Retinal pigment epithelial cell (primary cell): Measurements from ENCODE around the gene DNAJC18.

Source experiments
- DNase-seq: peaks from one replicate; pipeline ENCODE4 v3.0.0-alpha.2; 2010; ENCODE audit warnings: low read depth
- H3K4me3 ChIP-seq: 2 replicates; pipeline ENCODE4 v1.5.1; 2011; ENCODE audit warnings: mild to moderate bottlenecking, low read length, control low read depth, moderate library complexity
- TF ChIP-seq, protein P1 (sequence below): conservative IDR thresholded peaks from 2 replicates; pipeline ENCODE4 v1.5.1; 2011; ENCODE audit warnings: low read depth, low read length, control low read depth, inconsistent platforms

Gene DNAJC18

DNA sequence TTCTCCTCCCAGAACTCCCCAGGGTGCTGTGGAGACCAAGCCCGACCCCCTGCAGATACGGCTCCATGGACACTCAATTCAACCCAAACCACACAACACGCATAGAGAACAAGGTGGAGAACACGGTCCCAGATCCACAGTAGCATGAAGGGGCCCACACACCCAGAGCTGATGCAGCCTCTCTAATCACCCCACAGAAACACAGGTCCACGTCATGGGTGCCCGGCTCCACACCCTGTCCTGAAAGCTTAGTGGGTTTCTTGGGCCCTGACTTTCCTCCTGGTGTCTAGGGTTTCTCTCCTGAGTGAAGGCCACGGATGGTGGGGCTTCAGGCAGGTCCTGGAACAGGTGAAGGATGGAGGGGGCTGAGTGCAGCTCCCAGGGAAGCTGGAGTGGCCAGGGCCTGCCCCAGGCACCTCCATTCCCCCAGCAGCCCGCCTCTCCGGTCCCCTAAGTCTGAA lies 54.7 kb downstream of the DNAJC18 start:
- TF ChIP-seq, protein P1, sequence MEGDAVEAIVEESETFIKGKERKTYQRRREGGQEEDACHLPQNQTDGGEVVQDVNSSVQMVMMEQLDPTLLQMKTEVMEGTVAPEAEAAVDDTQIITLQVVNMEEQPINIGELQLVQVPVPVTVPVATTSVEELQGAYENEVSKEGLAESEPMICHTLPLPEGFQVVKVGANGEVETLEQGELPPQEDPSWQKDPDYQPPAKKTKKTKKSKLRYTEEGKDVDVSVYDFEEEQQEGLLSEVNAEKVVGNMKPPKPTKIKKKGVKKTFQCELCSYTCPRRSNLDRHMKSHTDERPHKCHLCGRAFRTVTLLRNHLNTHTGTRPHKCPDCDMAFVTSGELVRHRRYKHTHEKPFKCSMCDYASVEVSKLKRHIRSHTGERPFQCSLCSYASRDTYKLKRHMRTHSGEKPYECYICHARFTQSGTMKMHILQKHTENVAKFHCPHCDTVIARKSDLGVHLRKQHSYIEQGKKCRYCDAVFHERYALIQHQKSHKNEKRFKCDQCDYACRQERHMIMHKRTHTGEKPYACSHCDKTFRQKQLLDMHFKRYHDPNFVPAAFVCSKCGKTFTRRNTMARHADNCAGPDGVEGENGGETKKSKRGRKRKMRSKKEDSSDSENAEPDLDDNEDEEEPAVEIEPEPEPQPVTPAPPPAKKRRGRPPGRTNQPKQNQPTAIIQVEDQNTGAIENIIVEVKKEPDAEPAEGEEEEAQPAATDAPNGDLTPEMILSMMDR = no peak
- H3K4me3 ChIP-seq = no peak overlapping the region
- DNase-seq = no peak

DNA sequence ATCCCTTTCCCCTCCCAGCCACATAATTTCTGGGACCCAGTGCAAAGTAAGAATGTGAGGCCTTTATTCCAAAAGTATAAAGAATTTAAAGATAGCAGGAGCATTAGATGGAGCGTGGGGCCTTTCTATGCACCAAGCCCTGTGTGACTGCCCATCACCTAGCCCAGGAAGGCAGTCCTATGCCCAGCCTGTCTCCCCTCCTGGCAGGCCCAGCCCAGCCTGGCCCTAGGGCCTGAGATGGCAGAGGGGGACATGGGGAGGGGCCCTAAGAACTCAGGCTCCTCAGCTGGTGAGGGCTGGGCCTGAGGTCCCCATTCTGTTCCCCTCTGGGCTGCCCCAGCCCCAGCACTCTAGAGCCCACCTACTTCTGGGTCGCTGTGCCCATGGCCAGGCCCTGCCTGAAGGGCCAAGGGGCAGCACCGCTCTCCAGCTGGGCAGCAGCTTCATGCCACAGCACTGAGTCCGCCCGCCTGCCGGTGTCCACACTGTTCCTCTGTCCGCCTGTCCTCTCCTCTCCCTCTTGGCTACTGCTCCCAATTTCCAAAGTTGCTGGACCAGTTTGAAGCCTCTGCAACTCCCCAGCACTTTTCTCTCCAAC lies 55.2 kb downstream of the DNAJC18 start:
- no peak for DNase-seq
- no peak overlapping the region for H3K4me3 ChIP-seq
- TF ChIP-seq, protein P1 = no peak

DNA sequence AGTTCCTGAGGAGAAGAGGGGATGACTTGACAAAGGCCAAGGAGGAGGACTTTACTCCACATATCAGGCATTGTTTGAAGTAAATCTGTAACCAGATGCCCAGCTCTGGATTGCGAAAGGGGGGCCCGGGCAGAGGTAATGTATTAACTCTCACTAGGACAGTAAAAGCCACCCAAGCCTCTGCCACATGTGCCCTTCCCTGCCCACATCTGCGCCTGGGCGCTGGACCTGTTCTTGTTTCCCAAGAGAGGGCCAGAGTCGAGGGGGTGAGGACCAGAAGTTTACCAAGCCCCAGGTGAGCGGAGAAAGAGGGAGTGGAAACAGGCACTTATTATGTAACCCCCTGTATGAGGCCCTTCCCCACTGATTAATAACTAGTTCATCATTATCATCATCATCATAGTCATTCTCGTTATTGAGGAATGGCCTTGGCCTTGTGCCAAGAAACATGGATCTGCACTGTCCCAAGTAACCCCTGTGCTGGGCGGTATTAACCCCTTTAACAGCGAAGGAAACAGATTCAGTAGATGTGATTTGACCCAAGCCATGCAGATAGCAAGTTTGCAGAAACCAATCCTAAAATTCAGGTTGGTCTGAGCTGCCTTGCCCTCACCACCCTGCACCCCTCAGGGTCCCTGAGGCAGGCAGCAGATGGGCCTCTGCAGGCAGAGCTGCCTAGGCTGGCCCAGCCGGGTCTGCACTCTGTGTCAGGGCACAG lies 55.9 kb downstream of the DNAJC18 start, which contains the start of gene SLC23A1:
Gene SLC23A1 (minus strand): TSS at position 23 of the 718 bp plus-strand sequence. CDS start 44 bp downstream, outside the sequence.
- TF ChIP-seq, protein P1 = no peak
- no peak within 1 kb of the TSS for H3K4me3 ChIP-seq
- no peak for DNase-seq

DNA sequence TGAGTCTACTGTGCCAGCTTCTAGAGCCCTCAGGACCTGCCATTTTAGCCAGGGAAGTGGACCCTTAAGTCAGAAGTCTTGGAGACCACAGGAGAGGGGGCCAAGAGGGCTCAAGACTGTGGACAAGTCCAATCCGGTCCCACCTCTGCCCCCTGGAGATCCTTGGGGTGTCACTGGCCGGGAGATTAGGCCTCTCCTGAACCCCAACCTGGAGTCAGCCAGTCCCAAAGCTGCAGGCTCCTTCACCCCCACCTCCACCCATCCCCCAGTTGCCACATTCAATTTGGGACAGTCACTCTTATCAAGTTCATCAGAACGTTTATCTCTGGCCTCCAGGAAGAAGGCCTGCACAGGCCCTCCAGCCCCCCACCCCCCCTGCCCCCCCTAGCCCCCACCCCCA lies 56.5 kb downstream of the DNAJC18 start:
- DNase-seq = no peak
- TF ChIP-seq, protein P1 = no peak

DNA sequence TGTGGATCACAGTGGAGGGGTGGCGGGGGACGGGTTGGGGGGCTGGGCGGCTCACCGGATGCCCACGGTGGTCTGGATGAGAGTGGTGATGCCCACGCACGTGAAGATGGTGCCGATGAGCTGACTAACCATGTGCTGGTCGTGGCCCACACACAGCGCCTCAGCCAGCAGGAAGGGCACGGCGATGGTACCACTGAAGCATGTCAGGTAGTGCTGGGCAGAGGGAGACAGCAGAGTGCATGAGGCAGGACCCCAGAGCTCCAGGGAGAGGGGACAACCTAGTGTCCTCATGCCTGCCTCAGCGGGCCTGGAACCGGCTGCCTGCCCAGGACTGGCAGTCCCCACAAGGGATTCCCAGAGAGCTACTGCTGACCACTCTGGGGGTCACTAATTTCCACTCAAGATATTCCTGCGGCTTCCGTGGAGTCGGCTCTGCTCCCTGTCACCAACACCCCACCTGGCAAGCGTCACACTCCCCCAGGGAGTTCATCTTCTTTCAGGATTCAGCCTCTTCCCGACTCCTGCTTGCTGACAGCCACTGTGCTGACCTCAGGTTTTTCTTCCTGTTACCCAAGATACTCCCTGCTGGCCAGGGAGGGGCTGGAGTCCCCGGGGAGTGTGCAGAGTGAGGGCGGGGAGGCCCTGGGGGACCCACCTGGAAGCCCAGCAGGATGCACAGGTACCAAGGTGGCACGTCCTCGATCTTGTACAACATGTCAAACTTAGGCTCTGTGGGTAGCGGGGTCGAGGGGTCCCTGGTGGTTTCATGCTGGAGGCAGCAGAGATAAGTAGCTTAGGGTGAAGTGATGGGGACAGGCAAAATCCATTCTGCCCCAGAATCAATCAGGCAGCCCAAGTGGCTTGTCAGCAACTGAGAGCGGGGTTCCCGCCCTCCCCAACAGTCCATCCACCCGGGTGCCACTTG lies 57.2 kb downstream of the DNAJC18 start:
- DNase-seq = no peak
- no peak overlapping the region for H3K4me3 ChIP-seq
- TF ChIP-seq, protein P1 = no peak

More for the DNA sequence above, 56.5 kb downstream of the DNAJC18 start:
- no peak overlapping the region for H3K4me3 ChIP-seq

DNA sequence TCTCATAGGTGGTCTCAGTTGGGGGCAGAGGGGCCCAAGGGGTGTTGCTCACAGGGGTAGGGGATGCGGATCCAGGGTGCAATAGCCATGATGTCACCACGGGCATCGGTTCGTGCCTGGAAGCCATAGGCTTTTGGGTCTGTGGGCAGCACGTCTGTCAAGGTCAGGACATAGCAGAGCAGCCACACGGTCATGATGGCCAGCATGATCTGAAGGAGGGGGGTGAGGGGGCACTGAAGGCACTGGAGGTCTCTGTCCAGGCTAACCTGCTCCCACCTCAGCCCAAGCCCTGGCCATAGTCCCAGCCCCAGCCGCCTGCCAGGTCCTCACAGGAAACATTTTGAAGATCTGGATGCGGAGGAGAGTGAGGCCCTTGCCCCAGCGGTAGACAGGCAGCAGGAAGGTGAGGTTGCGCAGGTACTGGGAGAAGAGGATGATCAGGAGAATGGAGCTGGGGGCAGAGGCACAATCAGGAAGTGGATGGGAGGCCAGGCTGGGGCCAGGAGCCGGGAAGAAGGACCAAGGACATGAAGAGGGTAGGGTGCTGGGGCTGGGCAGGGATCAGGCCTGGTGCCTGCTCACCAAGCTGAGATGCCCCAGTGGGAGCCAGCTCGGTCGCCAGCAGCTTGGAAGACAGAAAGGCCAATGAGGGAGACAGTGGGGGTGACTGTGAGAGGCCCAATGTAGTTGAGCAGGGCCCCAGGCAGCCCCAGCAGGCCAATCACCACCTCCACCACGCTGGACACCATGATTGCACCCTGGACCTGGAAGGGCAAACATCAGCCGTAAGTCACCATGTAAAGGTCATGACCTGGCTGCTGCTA lies 59.5 kb downstream of the DNAJC18 start:
- TF ChIP-seq, protein P1 = no peak
- no peak overlapping the region for H3K4me3 ChIP-seq
- DNase-seq = no peak
